DOHH2 (cell line): ENCODE results near the gene GSK3A.
A peak's percentile ranks its signal among the peaks of the same experiment; 100 is the strongest.

ENCODE experiments used
- H3F3A ChIP-seq: fragments of 200-600 bp; sonication (generic), shearing (Covaris generic); 2 replicates; pipeline ENCODE4 v1.6.0; 2016; ENCODE audit warnings: antibody characterized with exemption, mild to moderate bottlenecking; ENCODE audit not compliant: control insufficient read depth, insufficient read depth
- H3K27ac ChIP-seq: fragments of 200-600 bp; sonication (generic); 2 replicates; pipeline ENCODE4 v1.5.1; 2014; ENCODE audit warnings: low read depth, mild to moderate bottlenecking, low read length, moderate library complexity
- H3K27me3 ChIP-seq: fragments of 200-600 bp; sonication (generic); 2 replicates; pipeline ENCODE4 v1.6.1; 2014; ENCODE audit warnings: mild to moderate bottlenecking, low read length, mixed read lengths; ENCODE audit not compliant: control insufficient read depth
- H3K36me3 ChIP-seq: fragments of 200-600 bp; sonication (generic); 2 replicates; pipeline ENCODE4 v1.6.1; 2014; ENCODE audit warnings: mild to moderate bottlenecking, low read length, moderate library complexity, mixed read lengths; ENCODE audit not compliant: control insufficient read depth
- H3K4me1 ChIP-seq: fragments of 200-600 bp; sonication (generic); 2 replicates; pipeline ENCODE4 v1.6.1; 2014; ENCODE audit warnings: mild to moderate bottlenecking, low read length, mixed read lengths; ENCODE audit not compliant: control insufficient read depth
- H3K4me2 ChIP-seq: fragments of 200-600 bp; sonication (generic); 2 replicates; pipeline ENCODE4 v1.6.0; 2014; ENCODE audit warnings: mild to moderate bottlenecking, low read length, moderate library complexity
- H3K4me3 ChIP-seq: fragments of 200-600 bp; sonication (generic); 2 replicates; pipeline ENCODE4 v1.5.1; 2014; ENCODE audit warnings: mild to moderate bottlenecking, low read length, mixed read lengths
- H3K79me2 ChIP-seq: fragments of 200-600 bp; sonication (generic); 2 replicates; pipeline ENCODE4 v1.6.1; 2014; ENCODE audit warnings: mild to moderate bottlenecking, low read length, mixed read lengths; ENCODE audit not compliant: control insufficient read depth
- H3K9me2 ChIP-seq: fragments of 200-600 bp; sonication (generic); replicated peaks from 2 replicates; pipeline ENCODE4 v1.6.1; 2014; ENCODE audit warnings: mild to moderate bottlenecking, low read length, mixed read lengths; ENCODE audit not compliant: control insufficient read depth
- H3K9me3 ChIP-seq: fragments of 200-600 bp; sonication (generic); 2 replicates; pipeline ENCODE4 v1.6.1; 2014; ENCODE audit warnings: antibody characterized with exemption, low read length, mixed read lengths; ENCODE audit not compliant: control insufficient read depth, insufficient read depth
- H4K20me1 ChIP-seq: fragments of 200-600 bp; sonication (generic); 2 replicates; pipeline ENCODE4 v1.6.0; 2014; ENCODE audit warnings: low read depth, mild to moderate bottlenecking, antibody characterized with exemption, low read length, moderate library complexity; ENCODE audit not compliant: control insufficient read depth, insufficient read depth
- EZH2phosphoT487 ChIP-seq: fragments of 200-600 bp; sonication (generic); IDR thresholded peaks from 2 replicates; pipeline ENCODE4 v1.6.1; 2017; ENCODE audit warnings: borderline replicate concordance, mild to moderate bottlenecking, antibody characterized with exemption, low read length, moderate library complexity, mixed read lengths
- TF ChIP-seq, protein P1 (sequence below): fragments of 200-600 bp; sonication (generic); IDR thresholded peaks from one replicate; pipeline ENCODE4 v1.5.1; 2014; ENCODE audit warnings: antibody characterized with exemption, mild to moderate bottlenecking, low read depth, low read length; ENCODE audit not compliant: poor library complexity, severe bottlenecking

GSK3A gene

DNA sequence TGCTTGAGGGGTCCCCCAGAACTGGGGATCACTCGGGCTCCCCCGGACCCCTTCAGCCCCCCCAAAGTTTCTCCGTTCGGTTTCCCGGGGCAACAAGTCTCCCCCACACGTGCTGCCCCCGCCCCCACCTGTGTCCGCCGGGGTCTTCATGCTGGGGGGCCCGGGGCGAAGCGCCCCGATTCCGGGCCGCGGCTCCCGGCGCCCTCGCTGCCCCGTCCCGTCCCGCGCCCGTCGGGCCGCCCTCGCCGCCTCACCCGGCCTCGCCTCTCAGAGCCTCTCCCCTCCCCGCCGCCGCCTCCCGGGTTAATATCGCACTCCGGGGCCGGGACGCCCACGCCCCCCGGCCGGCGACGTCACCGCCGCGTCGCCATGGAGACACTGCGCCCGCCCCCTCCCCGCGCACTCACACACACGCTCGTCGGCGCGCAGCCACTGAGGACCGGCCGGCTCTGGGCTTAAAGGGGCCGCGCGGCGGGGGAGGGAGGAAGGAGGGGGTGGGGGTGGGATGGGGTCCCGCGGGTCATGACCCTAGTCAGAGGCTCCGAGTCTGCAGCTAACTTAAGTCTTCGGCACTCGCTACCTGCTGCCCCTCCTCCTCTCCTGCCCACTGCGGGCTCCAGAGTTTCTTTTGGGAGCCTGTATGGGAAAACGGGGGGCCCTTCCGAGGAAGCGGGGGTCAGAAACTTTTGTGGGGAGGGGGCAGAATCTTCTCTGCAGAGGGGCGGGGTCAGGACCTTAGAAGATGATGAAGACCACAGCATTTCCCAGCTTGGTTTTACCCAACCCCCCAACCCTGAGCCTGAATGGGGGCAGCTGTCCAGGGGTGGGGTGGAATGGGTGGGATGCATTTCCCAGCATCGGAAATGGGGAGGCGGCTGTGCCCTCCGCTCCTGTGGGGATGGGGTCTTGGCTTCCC lies 12.7 kb upstream of the GSK3A start, which contains the start of gene ERF:
Gene ERF, minus strand, starts transcription at position 279 of the 916 bp plus-strand sequence. Its CDS starts 129 bp downstream, at position 150.
- Histone ChIP-seq H3K27ac (peak within 1 kb of the TSS; percentile 80), H3K9me3 (no peaks in the 10 kb centered on the region), H3K79me2 (peaks cover 45% of the 10 kb centered on the region), H3K4me1 (peaks cover 29% of the 10 kb centered on the region), H4K20me1 (no peaks in the 10 kb centered on the region; the same call in 1 of the 2 replicates), H3F3A (no peaks in the 10 kb centered on the region), H3K9me2 (no peaks in the 10 kb centered on the region), H3K27me3 (peaks cover 10% of the 10 kb centered on the region), H3K4me2 (peak within 1 kb of the TSS; percentile 74), H3K4me3 (peak within 1 kb of the TSS; percentile 93), H3K36me3 (peaks cover 32% of the 10 kb centered on the region)
- TF ChIP-seq, protein P1, sequence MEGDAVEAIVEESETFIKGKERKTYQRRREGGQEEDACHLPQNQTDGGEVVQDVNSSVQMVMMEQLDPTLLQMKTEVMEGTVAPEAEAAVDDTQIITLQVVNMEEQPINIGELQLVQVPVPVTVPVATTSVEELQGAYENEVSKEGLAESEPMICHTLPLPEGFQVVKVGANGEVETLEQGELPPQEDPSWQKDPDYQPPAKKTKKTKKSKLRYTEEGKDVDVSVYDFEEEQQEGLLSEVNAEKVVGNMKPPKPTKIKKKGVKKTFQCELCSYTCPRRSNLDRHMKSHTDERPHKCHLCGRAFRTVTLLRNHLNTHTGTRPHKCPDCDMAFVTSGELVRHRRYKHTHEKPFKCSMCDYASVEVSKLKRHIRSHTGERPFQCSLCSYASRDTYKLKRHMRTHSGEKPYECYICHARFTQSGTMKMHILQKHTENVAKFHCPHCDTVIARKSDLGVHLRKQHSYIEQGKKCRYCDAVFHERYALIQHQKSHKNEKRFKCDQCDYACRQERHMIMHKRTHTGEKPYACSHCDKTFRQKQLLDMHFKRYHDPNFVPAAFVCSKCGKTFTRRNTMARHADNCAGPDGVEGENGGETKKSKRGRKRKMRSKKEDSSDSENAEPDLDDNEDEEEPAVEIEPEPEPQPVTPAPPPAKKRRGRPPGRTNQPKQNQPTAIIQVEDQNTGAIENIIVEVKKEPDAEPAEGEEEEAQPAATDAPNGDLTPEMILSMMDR = no peak
- no peak for TF ChIP-seq EZH2phosphoT487

DNA sequence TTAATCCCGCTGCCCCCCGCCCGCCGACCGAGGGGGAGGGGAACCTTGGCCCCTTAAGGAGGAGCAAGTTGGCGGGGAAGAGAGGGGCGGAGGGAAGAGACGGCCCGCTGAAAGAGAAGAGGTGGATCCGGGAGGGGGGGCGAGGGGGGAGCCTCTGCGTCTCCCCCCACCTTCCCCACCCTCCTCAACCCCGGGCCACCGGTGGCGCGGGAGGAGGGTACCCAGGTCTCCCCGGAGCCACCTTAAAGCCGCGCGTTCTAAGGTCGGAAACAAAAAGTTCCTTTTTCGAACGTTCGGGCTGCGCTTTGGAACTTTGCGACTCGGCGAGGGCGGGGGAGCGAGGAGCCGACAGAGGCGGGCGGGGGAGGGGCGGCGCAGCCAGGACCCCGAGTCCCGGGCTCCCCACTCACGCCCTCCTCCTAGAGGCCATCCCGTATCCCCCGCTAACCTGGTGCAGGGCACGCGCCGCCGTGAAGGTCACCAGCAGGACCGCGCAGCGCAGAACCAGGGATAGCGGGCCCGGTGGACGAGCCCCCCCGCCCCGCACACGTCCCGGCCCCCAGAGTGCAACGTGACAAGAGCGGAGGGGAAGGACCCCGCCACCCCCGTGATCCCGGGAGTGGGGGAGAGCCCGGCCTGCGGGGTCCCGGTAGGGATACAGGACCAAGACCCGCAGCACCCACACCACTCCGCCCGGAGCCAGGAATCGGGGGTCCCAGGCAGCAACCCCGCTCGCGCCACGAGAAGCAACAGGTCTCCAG lies 11.9 kb upstream of the GSK3A start:
- Histone ChIP-seq H3K27me3 (peaks cover 10% of the 10 kb centered on the region), H3K9me3 (no peaks in the 10 kb centered on the region), H3K4me2 (peak overlapping the region; percentile 72), H3F3A (no peaks in the 10 kb centered on the region), H4K20me1 (no peaks in the 10 kb centered on the region; the same call in 1 of the 2 replicates), H3K27ac (peak overlapping the region; percentile 80), H3K4me3 (peak overlapping the region; percentile 93), H3K79me2 (peaks cover 52% of the 10 kb centered on the region), H3K9me2 (no peaks in the 10 kb centered on the region), H3K36me3 (peaks cover 40% of the 10 kb centered on the region), H3K4me1 (peaks cover 29% of the 10 kb centered on the region)
- TF ChIP-seq, protein P1 = peak; percentile 17
- TF ChIP-seq EZH2phosphoT487 = no peak

DNA sequence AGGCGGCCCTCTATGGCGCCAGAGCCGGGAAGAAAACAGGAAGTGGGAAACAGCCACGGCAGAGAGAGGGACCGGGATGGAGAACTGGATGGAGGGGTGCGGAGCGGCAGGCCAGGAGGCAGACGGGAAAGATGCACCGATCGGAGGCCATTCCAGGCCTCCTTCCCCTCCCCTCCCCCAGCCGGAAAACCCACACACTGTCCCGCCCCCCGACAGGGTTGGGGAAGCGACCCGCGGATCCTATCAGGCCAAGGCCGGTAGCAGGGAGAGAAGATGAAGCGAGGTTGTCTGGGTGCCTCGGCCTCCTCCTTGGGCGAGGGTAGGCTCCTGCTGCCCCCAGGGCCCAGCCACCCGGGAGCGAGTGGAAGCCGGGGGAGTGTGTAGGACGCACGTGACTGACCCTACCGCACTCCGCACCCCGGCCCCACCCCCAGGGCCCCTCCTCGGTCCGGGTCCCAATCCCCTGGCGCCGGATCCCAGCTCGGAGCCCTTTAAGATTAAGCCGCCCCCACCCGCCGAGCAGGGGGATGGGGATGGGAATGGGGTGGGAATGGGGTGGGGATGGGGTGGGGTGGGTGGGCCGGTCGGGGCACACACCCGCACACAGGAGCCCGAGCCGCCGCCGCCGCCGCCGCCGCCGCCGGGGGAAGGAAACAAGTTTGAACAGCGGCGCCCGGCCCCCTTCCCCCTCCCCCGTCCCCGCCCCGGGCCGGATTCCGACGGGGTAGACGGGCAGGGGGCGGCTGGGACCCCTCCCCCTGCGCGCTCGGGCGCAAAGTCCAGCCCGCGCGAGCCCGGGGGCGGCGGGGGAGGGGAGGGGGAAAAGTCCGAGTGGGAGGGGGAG lies 11.1 kb upstream of the GSK3A start:
- Histone ChIP-seq H3K4me2 (peak overlapping the region; percentile 80), H3K36me3 (peaks cover 47% of the 10 kb centered on the region), H3K9me3 (no peaks in the 10 kb centered on the region), H3F3A (no peaks in the 10 kb centered on the region), H3K4me1 (peaks cover 29% of the 10 kb centered on the region), H3K79me2 (peaks cover 52% of the 10 kb centered on the region), H3K4me3 (peak overlapping the region; percentile 93), H3K9me2 (no peaks in the 10 kb centered on the region), H3K27ac (peak overlapping the region; percentile 80), H3K27me3 (peaks cover 10% of the 10 kb centered on the region), H4K20me1 (no peaks in the 10 kb centered on the region; the same call in 1 of the 2 replicates)
- TF ChIP-seq, protein P1 = no peak
- TF ChIP-seq EZH2phosphoT487 = no peak
